AG09309 (cell line): ENCODE measurements around the gene FRAS1.

Experiments used
- DNase-seq: peaks from one replicate; pipeline ENCODE4 v3.0.0-alpha.2; 2010; ENCODE audit warnings: low read depth
- H3K4me3 ChIP-seq: 2 replicates; pipeline ENCODE4 v1.5.1; 2011; ENCODE audit warnings: mild to moderate bottlenecking, low read depth, low read length, moderate library complexity; ENCODE audit not compliant: control insufficient read depth
- CTCF ChIP-seq: IDR thresholded peaks from 2 replicates; pipeline ENCODE4 v1.5.1; 2011; ENCODE audit warnings: mild to moderate bottlenecking, low read depth, low read length, inconsistent platforms; ENCODE audit not compliant: insufficient read depth, control insufficient read depth; ENCODE audit errors: missing control alignments

FRAS1 gene

GRCh38 chr4:78396613-78397291 lies 339.6 kb downstream of the FRAS1 start:
- DNase-seq = no peak
- H3K4me3 ChIP-seq = no peak overlapping the region
- TF ChIP-seq CTCF = no peak

GRCh38 chr4:78397292-78397630 lies 340.1 kb downstream of the FRAS1 start:
- no peak for DNase-seq
- TF ChIP-seq CTCF = no peak
- no peak overlapping the region for H3K4me3 ChIP-seq

GRCh38 chr4:78409612-78410202 lies 352.6 kb downstream of the FRAS1 start:
- H3K4me3 ChIP-seq = no peak overlapping the region
- TF ChIP-seq CTCF = no peak
- DNase-seq = no peak

GRCh38 chr4:78410225-78410624 lies 353.1 kb downstream of the FRAS1 start:
- no peak for TF ChIP-seq CTCF
- no peak overlapping the region for H3K4me3 ChIP-seq
- DNase-seq = no peak

GRCh38 chr4:78410676-78411075 lies 353.6 kb downstream of the FRAS1 start:
- TF ChIP-seq CTCF = no peak
- H3K4me3 ChIP-seq = no peak overlapping the region
- no peak for DNase-seq

GRCh38 chr4:78414116-78414515 lies 357.0 kb downstream of the FRAS1 start:
- DNase-seq = no peak
- no peak for TF ChIP-seq CTCF
- no peak overlapping the region for H3K4me3 ChIP-seq
